IPS DF 19.7 (cell line): ENCODE results near the gene ANXA8L1.
"Not testable (repeated sequence)": the region's sequence is repeated elsewhere in the genome, so short reads cannot be mapped to it uniquely, and the experiment has no call there.

Experiments used
- DNase-seq: peaks from one replicate; pipeline ENCODE4 v3.0.0-alpha.2; 2013; ENCODE audit warnings: low read depth, low spot score

ANXA8L1 gene

GRCh38 chr10:46397767-46398166 is 22.2 kb downstream of the ANXA8L1 start:
- not testable (repeated sequence) for DNase-seq

DNA sequence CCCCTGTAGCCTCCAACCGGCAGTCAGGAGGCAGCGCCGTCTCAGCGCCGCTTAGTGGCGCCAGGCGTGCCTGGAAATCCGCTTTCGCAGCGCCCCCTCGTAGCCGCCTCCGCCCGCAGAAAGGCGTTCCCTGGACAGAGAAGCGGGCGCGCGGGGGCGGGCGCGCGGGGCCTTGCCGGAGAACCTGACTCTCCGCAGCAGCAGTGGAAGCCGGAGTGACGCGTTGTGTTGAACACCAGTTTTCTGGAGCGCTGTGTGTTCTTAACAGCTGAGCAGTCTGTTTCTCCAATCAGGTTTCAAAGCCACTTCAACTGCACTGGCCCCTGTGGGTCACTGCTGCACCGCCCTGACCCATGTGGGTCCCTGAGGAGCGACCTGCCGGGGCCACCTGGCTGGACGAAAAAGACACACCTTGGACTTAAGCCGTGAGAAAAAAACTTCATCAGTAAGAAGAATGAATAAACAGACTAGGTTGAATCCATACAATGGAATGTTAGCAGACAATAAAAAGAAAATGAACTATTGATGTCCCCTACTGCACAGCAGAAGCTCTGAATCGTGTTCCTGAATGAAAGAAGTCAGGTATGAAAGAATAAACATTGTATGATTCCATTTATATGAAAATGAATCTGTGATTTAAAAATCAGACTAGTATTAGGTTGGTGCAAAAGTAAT is 22.8 kb downstream of the ANXA8L1 start:
- DNase-seq = not testable (repeated sequence)

DNA sequence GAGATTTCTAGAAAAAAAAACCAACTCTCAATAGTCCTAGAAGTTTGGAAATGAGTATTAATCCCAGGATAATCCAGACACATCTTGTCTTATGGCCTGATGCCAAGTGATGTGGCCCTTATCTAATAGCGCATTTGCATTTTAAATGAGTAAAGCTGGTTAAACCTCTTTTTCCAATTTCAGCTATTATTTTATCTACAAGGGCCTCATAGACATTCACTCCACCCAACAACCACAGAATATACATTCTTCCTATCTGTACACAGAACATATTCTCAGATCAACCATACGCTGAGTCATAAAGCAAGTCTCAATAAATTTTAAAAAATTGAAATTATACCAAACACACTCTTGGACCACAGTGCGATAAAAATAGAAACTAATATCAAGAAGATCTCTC is 34.0 kb downstream of the ANXA8L1 start:
- DNase-seq = not testable (repeated sequence)

- not testable (repeated sequence) for DNase-seq
Measured at GRCh38 chr10:46411123-46411522, 35.5 kb downstream of the ANXA8L1 start.

- not testable (repeated sequence) for DNase-seq
Measured at GRCh38 chr10:46412665-46413064, 37.1 kb downstream of the ANXA8L1 start.

GRCh38 chr10:46415291-46415690 is 39.7 kb downstream of the ANXA8L1 start:
- not testable (repeated sequence) for DNase-seq

- not testable (repeated sequence) for DNase-seq
Measured at GRCh38 chr10:46418283-46418682, 42.7 kb downstream of the ANXA8L1 start.

GRCh38 chr10:46419570-46420379 is 44.2 kb downstream of the ANXA8L1 start:
- DNase-seq = not testable (repeated sequence)

DNA sequence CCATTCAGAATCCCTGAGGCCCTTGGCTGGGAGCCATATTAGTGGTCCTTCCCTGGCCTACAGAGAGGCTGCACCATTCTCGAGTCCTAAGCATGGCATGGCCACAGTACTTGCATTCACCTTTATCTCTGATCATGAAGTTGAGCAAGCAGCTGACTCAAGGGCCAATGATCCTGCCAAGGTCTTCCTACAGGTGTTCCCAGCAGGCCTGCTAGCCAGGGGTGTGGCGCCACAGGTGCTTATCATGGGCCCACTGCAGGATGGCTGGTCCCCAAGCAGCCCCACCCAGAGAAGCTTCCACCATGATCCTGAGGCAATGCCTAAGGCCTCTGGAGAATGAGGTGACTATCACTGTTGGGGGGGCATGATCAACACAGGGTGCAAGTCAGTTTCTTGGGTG is 48.0 kb downstream of the ANXA8L1 start:
- DNase-seq = not testable (repeated sequence)

GRCh38 chr10:46440942-46441341 is 65.4 kb downstream of the ANXA8L1 start:
- DNase-seq = not testable (repeated sequence)
